GM18499 (cell line): ENCODE data around the gene TRIL.

ENCODE experiments used
- ATAC-seq: cut with Tn5 transposase; IDR thresholded peaks from one replicate; pipeline ENCODE4 v1.9.1; 2021; ENCODE audit warnings: moderate number of reproducible peaks; ENCODE audit not compliant: insufficient read depth, unreplicated experiment

TRIL gene

DNA sequence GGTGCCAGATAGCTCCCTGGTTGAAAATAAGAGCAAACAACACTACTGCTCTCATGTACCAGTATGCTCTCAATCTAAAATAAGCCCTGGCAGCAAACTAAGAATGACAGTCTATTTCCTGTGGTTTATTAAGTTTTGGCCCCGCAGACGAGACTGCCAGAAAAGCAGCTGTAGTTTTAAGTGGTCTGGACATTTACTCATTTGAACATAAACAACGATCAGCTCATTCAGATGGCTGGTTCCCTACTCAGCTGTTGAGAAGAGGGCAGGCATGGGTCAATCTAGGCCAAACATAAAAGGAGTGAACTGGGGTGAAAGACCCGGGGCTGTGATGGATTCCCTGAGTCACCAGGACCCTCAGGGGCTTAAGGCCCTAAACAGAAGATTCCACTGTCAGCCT, 4.5 kb downstream of the TRIL start:
- no peak for ATAC-seq

DNA sequence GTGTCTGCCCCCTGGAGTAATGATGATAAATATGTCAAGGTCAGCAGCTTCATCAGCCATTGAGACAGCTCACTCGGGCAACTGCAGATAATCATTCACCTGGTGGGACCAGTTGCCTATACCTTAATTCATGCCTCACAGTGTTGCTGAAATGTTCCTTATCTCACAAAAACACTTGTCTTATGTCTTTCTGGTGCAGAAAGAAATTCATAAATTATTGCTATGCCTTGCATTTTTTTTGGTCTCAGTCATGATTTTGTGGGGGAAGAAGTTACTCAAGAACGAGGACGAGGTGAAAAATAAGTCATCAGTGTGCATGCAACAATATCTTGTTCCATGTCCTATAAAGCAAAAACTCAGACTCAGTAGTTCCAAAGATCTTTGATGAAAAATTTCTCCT, 16.0 kb downstream of the TRIL start:
- no peak for ATAC-seq

DNA sequence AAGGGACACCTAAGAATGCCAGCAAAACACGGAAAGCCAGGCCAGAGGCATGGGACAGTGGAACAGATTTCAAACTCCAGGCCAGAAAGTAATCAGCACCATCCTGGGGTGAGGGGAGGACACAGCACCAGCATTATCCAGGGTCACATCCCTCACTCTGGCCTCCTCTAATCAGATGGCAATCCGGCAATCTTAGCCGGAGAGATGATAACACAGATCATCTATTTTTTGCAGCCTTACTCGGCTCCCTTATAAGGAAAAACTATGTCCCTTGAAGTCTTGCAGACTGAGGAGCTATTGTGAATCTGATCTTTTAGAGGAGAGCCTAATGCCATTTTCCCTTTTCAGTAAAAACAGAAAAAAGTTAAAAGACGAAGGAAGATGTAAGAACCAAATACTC, 16.5 kb downstream of the TRIL start:
- ATAC-seq = no peak

DNA sequence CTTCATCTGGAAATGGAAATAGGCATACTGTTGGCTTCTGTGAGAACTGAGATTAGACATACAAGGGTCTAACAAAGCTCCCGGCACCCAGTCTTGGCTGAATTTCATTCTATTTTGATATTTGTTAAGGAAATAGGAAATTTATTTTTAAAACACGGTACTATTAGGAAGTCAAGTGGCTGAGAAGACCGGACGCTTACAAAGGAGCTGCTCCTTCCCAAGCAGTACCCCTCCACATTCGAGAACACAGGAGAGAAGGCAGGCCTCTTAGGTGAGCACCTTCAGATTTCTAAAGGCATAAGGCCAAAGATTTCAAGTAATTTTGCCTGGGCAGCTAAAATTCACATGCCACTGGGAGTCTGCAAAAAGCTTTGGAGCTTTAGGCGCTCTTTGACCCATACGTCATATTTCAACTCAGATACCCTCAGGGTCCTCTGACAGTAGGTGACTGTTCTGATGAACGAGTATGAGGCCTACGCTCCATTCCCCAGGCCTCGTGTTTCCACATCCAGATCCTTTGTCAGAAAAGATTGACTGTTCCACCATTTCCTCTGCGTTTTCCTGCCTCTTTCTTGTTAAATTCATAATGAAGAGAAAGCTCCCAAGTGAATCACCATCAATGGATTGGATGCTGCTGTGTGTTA, 17.3 kb downstream of the TRIL start:
- ATAC-seq = no peak

DNA sequence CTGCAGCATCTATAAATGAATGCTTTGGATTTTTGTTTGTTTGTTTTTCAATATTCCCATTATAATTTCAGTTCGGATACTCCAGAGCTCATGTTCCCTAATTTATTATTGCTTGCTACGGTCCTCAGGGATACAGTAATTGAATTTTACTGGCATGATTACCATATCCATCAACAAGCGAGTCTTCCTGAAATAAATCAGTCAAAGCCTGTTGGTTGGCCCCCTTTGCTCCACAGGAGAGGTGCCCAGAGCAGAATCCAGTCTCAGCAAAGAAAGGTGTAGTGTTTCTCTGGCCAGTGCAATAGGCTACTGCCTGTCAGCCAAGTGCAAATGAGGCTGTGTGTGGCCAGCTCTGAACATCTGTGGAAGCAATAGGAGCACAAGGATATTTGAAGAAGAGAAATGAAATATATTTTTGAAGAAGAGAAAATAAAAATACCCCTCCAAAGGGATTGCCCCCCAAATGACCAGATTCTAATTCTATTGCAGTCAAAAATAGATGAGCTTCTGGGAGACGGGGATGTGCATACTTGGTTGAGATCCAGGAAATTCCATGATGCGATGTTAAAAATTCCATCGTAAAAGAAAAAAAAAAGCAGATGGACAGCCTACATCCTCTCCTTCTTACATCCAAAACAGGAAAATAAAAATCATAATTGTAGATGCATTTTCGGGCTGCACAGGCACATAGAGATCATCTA, 18.1 kb downstream of the TRIL start:
- ATAC-seq = no peak

DNA sequence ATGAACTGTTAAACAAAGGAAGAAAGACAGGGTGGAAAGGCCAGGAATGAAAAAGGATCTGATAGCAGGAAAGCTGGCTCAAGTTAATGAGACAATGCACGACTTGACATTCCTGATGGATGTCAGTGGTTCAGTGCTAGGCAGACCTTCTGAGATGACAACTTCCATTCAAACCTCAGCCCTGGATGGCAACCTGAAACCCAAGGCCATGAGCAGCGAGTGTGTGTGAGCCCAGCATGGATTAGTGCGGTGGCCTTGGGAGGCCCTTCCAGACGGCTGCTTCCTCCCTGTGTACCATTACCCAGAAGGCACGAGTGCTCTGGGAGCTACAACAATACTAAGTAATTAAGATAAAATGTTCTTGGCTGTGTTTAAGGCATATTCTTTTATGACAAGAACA, 18.8 kb downstream of the TRIL start:
- no peak for ATAC-seq

DNA sequence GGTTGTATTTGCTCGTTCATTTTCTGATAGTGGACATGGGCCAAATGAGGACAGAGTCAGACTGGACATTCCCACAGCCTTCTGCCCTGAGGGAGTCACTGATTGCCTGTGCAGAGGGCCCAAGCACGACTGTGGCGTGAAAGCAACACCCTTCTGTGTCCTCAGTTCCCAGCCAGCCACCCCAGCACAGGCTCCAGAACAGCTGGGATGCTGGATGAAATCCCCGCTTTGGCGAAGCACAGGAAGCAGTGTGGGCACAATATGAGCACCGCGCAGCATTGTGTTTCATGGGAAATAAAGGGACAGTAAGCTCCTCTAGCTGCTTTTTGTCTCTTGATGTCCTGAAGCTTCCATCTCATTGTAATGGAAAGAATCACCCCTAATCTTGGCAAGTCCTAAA, 20.5 kb downstream of the TRIL start:
- ATAC-seq = no peak

DNA sequence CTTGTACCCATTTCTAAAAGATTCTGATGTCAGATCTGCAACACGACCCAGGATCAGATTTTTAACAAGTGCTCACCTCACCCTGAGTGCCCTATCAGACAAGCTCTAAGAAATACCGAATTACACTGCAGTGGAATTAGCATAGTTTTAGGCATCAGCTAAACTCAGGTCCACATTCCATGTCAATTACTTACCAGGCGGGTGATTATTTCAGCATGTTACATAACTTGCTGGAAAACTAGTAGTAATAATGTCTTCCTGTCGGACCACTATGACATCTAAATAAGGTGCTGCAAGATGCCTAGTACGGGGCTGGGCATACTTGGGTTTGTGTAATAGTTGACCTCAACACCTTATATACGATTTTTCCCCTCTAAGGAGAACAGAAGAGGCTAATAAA, 21.0 kb downstream of the TRIL start:
- no peak for ATAC-seq

DNA sequence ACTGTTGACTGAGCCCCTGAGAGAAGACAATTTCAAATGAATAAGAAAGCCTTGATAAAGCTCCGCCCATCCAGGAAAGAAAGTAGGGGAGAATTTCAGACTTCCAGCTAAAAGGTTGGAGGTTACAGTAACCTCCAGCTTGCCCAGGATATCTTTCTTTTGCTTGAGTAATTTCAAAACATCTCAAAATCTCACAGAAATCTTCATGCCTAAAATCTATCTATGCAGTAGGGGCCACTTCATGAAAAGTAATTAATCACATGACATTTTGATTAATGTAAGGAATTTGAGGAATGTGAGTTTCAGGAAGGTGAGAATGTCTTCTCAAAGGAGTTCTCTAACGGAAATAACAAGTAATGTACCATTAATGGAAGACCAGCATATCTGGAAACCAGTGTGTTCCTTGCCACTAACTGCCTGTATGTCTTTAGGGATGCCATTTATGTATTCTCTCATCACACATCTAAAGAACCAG, 24.2 kb downstream of the TRIL start:
- no peak for ATAC-seq

DNA sequence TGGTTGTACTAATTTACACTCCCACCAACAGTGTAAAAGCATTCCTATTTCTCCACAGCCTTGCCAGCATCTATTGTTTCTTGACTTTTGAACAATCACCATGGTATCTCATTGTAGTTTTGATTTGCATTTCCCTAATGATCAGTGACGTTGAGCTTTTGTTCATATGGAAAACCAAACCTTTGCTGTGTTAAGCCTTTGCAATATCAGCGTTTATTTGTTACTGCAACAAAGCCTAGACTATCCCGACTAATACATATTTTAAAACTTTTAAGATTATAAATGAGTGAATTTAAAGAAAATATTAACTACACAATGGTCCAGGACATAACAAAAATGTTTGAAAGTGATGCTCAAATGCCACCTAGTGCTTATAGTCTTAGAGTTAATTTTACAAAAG, 26.6 kb downstream of the TRIL start:
- ATAC-seq = no peak

DNA sequence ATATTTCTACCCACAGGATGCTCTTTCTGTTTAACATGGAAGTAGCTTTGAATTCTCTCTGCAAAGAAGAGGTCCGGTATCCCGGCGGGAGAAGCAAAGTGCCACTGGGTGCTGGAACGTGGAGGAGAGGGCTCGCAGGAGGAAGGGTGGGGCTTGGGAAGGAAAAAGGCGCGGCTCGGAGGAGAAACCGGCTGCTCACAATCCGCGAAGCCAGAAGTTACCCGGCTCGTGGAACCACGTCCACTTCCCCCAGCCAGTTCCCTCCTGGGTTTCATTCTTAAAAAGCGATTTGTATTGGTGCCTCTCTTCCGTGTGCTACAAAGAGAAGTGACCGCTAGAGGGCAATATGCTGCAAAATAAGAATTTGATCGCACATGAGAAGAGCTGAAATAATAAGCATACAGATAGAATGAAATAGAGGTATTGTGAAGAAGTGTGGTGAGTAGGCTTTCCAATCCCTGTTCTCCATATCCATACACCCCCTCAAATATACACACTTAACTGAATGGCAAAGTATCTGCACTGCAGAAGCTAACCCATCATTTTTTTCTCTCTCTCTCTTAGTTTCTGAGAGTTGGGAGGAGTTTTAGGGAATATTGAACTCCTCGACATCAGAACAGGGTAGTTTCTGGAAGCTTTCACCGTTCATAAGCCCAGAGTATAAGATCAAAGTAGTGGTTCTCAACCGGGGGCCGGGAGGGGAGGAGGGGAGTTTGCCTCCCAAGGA, 31.1 kb downstream of the TRIL start:
- peak; percentile 77 for ATAC-seq

DNA sequence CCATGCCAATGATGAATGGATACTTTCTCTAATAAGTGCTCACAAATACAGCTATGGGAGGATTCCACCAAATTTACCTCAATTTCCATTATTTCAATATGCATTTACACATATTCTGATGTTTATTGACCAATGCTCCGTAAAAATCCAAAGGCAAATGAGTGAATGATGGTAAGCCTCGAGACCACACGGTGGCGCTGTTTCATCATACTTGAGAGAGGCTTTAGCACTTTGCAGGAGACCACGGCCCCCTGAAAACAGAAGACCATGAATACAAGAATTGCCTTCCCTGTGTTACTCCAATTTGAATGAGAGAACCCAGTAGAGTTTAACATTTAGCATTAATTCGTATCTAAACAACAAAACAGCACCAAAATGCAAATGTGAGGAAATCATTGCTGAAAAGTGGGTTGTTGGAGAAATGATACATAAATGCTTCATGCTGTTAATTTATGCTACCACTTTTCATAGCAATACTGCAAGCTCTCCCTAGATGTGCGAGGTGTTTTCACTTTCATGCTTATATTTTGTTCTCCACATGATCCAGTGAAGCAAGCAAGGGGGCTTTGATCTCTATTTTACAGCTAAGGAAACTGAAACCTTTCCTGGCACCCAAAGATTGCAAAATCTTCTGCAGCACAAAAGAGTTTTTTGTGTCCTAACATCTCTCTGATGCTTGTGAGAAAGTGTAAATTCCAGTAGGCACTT, 35.4 kb downstream of the TRIL start:
- no peak for ATAC-seq

DNA sequence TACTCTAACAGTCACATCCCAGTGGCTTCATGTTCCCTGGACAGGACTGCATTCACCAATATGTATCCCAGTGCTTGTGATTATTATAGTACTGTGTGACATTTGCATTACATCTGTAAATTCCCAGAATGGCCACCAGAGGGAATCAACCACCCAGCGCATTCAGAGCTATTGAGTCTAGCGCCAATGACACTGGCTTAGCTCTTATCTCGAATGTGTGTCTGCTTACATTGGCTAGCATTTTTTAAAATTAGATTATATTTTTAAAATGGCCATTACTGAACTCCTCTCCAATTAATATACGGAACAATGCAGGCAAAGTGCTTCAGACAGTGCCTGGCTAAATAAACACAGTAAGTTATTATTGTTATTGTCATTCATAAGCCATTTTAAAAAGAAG, 36.3 kb downstream of the TRIL start:
- ATAC-seq = no peak

DNA sequence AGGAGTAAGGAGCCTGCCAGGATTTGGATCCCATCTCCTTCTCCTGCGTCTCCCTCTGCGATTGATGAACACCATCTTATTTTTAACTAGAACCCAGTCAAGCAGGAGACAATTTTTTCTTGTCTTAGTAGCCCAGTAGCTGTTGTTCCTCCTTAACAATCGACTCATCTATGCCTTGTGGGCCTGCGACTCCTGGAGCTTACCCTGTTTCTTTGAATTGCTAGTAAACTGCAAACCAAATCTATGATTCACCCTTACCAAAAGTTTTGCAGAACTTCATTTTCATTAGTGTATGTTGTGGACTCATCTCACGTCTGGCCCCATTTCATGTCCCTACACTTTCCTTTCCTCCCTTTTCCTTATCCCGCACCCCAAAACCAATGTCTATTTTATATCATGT, 37.7 kb downstream of the TRIL start:
- ATAC-seq = no peak

DNA sequence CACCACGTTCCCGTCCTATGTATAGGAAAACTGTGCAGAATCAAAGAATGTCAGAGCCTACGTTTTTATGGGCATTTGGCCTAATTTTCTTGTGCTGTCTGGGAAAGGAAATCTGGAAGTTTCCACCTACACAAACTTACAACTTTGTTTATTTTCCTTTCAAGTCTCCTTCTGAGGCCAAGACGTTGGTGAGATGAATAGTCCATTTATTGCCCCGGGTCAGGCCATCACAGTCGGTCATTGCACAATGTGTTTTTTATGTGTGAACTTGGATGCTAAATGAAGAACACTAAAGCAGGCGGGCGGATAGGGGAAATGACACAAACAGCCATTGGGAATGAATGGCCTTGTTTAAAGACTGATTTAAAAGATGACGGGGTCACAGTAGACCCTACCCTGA, 38.6 kb downstream of the TRIL start:
- ATAC-seq = no peak

DNA sequence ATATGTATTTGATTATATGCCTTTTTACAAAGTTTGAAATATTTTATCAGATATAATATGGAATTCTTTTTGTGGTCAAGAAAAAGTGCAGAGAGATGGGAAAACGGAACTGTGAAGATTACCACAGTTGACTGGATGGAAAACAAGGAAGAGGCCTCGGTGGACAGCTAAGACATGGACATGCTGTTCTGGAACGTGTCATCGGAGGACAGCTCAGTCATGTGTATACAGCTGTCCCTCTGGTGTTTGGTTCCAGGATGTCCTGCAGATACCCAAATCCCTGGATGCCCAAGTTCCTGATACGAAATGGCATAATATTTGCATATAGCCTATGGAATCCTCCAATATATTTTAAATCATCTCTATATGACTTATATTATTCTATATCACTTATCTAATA, 49.4 kb downstream of the TRIL start:
- ATAC-seq = no peak

DNA sequence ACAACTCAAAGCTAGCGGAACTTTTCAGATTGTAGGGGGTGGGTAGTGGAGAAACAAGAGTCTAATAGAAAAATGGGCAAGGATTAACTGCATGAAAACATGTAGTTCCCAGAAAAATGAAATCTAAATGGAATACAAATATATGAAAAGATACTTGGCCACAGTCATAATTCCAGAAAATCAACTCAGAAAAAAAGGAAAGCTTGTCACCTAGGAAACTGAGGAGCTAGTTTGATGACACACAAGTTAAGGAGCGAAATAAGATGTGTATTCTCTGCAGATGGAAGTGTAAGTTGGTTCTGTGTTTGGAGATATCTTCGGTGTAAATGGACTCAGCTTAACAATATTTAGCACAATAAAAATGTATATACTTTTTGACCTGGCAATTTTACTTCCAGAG, 52.7 kb downstream of the TRIL start:
- no peak for ATAC-seq

DNA sequence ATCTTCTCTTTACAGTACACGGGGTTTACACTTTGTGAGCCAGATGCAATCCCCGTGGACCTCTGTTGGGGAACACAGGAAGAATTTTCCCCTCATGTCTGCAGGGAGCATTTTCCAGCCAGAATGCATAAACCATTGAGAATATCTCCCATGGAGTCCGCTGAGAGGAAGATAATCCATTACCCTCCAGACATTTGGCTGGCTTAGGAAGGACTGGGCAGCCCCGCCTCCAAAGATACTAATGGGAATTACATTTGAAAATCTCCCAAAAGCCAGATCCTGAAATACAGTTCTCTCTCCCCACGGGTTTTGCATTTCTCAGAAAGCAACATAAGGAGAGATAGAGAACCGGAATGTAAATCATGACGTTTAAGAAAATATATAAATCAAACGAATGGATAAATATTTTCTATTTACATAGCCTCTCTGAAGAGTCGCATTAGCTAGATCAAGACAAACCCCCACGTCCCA, 53.5 kb downstream of the TRIL start:
- no peak for ATAC-seq

DNA sequence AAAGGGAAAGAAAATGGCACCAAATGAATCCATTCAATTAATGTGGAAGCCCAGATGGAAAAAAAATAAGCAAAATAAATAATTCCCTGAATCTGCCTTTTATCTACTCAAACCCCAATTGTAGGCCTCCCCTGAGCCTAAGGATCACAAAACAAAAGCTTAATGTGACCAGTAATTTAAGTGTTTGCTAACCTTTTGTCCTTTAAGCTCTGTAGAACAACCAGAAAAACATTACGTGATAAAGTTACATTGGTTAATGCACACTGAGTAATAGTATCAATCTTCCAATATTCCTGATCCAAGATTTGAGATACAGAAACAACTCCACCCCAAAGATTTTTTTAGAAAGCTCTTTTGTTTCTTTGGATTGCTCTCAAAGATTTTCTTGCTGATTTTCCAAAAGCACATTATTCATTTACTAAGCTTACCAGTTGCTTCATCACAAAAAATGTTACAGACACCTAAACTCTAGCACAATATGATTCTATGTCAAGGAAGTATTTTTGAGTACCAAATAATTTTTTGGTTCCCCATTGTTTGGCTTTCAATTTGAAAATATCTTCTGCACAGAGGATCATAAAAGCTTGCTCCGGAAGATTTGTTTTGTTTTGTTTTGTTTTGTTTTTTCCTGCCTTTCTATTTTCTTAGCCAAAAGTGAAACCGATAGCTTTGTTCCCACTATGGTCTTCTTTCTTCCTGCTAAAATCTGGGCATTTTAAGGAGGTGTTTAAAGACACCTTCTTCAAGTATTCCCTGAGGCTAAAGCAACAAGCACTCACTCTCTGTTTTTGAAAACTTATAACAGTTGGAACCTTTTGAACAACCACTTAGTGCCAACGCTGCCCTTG, 54.2 kb downstream of the TRIL start:
- ATAC-seq = no peak
